Measurements from ENCODE around the gene SLFN12L. TPM values are rescaled to one million over a fixed set of nuclear protein-coding genes. Genes with fewer than 3 reads are reported as not detected.

The SLFN12L gene
- total RNA-seq, 1 donor, result 0.18 TPM

DNA sequence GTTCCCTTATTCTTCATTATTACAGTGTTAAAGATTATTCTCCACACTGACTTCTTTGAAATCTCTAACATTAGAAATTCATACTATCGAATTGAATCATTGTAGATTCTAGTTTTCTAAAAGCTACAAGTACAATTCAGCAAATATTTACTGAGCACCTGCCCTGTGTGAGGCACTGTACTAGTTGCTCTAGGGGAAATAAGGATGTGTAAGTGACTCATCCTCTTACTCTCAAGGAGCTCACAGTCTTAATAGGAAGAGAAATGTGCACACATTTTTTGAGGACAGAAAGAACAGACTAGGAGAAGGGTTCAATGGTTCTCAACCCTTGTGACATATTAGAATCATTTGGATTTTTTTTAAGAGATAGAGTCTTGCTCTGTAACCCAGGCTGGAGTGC is 7.7 kb upstream of the SLFN12L start:
- TF ChIP-seq, protein P1, sequence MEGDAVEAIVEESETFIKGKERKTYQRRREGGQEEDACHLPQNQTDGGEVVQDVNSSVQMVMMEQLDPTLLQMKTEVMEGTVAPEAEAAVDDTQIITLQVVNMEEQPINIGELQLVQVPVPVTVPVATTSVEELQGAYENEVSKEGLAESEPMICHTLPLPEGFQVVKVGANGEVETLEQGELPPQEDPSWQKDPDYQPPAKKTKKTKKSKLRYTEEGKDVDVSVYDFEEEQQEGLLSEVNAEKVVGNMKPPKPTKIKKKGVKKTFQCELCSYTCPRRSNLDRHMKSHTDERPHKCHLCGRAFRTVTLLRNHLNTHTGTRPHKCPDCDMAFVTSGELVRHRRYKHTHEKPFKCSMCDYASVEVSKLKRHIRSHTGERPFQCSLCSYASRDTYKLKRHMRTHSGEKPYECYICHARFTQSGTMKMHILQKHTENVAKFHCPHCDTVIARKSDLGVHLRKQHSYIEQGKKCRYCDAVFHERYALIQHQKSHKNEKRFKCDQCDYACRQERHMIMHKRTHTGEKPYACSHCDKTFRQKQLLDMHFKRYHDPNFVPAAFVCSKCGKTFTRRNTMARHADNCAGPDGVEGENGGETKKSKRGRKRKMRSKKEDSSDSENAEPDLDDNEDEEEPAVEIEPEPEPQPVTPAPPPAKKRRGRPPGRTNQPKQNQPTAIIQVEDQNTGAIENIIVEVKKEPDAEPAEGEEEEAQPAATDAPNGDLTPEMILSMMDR (IDR thresholded peaks at IDR 0.05; ENCODE audit: insufficient read depth, low read length), result no peak
- no peak overlapping the region for H3K4me3 ChIP-seq (ENCODE audit: low read depth, low read length)
- DNase-seq (ENCODE audit: low read depth), result no peak

DNA sequence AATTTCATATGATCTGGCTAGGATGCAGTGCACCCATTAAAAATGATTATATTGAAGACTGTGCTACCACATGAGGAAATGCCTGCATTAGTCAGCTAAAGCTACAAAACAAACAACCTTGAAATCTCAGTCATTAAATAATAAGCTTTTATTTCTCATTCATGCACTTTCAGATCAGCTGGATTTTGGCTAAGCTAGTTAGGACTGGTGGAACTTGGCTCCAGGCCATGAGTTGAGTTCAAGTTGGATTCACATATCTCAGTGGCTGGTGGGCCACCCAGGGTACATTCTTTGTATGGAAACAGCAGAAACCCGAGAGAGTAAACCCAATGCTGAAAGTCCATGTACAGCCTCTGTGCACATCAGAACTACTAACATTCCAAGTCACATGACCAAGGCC is 6.4 kb upstream of the SLFN12L start:
- TF ChIP-seq, protein P1 (IDR thresholded peaks at IDR 0.05; ENCODE audit: insufficient read depth, low read length), result no peak
- H3K4me3 ChIP-seq (ENCODE audit: low read depth, low read length), result no peak overlapping the region
- no peak for DNase-seq (ENCODE audit: low read depth)

DNA sequence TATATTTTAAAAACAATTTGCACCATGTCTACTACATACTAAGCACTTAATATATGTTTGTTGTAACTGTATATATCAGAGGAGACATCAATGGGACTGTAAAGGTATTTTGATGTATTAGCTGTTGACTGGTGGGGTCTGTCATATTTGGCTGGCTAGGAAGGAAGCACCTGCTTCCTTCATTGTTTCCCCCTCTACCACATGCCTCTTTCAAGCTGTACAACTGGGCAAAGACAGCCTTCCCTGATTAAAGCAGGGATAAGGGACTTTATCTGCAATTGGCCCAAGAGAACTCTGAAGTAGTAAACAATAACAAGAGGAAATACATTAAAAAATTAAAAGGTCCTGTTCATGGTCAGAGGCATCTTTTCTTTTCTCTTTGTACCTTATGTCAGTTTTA is 5.5 kb upstream of the SLFN12L start:
- TF ChIP-seq, protein P1 (IDR thresholded peaks at IDR 0.05; ENCODE audit: insufficient read depth, low read length), result no peak
- H3K4me3 ChIP-seq (ENCODE audit: low read depth, low read length), result no peak overlapping the region
- DNase-seq (ENCODE audit: low read depth), result no peak

DNA sequence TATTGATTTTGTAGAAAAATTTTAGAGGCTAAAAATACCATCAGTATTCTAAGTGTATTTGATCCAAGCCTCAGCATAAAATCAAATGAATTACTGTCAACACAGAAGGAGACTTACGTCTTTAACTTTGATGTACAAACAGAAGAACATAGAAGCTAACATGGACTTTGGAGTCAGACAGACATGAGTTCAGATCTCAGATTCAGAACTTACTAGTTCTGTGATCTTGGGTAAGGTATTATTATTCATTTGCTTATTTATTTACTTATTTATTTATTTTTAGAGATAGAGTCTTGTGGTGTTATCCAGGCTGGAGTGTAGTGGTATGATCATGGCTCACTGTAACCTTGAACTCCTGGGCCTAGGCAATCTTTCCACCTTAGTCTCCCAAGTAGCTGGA is 4.0 kb upstream of the SLFN12L start:
- TF ChIP-seq, protein P1 (IDR thresholded peaks at IDR 0.05; ENCODE audit: insufficient read depth, low read length), result no peak
- peak; percentile 7 for DNase-seq (ENCODE audit: low read depth)
- H3K4me3 ChIP-seq (ENCODE audit: low read depth, low read length), result no peak overlapping the region

DNA sequence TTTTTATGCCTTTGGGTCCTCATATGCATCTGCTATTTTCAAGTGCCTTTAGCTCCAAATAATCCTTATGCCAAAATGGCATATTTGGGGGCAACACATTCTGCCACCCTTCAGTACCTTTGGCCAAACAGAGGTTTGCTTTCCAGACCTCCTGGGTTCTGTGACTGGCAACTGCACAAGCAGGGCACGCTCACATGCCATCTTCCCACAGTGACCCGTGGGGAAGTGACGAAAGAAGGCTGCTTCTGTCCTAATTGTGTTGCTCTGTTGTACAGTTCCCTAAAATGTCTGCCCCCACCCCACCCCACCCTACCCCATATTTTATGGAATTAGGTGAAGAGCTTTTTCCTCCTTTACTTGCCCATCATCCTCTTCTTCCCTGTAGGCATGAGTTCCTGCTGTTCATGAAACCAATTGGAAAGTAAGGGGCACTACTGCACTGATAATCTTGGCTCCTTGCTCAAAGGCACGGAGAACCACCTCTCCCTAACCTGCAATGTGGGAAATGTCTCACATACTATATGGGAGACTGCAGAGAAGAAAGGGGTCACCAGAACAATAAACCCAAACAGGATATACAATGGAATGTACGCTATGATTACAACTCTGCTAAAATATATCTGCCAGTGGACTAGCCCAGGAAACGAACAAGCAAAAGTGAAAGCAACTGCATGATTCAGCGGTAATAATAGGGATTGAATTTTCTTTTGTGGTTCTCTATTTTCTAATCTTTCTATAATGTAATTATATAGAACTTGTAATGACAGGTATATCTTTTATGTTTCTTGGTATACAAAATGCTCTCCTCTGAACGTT is 3.3 kb upstream of the SLFN12L start:
- no peak overlapping the region for H3K4me3 ChIP-seq (ENCODE audit: low read depth, low read length)
- TF ChIP-seq, protein P1 (IDR thresholded peaks at IDR 0.05; ENCODE audit: insufficient read depth, low read length), result no peak
- DNase-seq (ENCODE audit: low read depth), result peak; percentile 53

DNA sequence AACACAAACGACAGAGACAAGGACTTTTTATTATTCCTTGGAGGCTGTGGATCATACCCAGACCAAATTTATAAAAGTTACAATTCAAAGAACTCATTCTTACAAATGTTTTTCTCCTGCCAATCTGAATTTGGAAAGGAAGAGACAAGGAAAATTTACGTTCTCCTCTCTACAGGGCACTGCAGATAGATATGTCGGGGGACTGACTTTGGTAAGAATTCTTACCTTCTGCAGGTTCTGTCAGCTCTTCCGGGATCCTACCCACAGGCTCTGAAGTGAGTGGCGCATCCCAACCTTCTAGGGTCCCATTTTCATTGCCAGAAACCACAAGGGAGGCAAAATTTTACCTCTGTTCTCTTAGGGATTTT is 2.2 kb upstream of the SLFN12L start:
- DNase-seq (ENCODE audit: low read depth), result no peak
- TF ChIP-seq, protein P1 (IDR thresholded peaks at IDR 0.05; ENCODE audit: insufficient read depth, low read length), result no peak
- H3K4me3 ChIP-seq (ENCODE audit: low read depth, low read length), result no peak overlapping the region

All from fibroblast of the aortic adventitia (primary cell).